Embryonic facial prominence (tissue), 1 donor: ENCODE results near the gene HAUS5.

Experiments
- DNase-seq: peaks from one replicate; pipeline ENCODE4 v3.0.0-alpha.2; 2016; ENCODE audit errors: extremely low spot score

Gene HAUS5

DNA sequence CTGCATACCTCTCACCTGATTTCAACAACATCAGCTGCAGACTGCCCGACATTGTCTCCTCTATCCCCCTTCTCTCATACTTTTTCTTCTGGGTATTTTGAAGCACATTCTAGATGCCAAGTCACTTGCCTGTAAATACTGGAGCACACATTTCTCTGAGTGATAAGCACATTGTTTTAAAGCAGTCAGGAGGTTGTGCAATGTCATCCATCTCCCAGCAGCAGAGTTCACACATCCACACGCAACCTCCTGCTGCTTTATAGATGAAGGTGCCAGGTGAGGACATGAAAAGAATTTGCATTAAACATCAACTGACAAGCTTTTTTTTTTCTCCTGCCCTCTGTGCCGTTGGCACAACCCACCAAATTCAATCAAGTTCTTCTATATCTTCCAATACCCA is 59.3 kb downstream of the HAUS5 start:
- DNase-seq, result no peak

DNA sequence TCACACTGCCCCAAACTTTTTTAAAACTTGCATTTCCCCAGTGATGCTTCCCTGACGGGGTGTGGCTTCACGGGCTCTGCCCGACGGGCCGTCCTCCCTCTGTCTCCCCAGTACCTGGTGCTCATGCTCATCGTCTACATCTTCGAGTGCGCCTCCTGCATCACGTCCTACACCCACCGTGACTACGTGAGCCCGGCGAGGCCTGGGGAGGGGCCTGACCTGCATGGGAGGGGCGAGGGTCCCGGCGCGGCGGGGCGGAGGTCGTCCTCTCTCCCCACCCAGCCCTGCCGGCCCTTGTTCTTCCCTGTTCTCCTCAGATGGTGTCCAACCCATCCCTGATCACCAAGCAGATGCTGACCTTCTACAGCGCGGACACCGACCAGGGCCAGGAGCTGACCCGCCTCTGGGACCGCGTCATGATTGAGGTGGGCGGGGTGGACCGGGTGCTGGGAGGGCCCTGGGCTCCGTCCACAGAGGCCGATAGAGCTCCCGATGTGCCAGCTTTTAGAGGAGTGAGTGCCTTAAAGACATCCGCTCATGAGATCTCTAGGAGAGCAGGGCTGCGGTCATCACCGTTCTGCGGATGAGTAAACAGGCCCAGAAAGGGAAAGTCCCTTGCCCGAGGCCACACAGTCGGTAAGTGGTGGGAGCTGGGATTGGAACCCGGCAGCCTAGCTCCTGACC is 60.7 kb downstream of the HAUS5 start:
- DNase-seq, result no peak
